Fibroblast of lung (primary cell): Measurements from ENCODE around the gene PTDSS2. TPM values are rescaled to one million over a fixed set of nuclear protein-coding genes. Genes with fewer than 3 reads are reported as not detected.

ENCODE experiments used
- DNase-seq, 2 donors: peaks; one replicate each; pipeline versions ENCODE4 v3.0.0 to v3.0.0-alpha.2; 2010; ENCODE audit warnings: low read depth in 2 of 2
- H2AFZ ChIP-seq: 2 replicates; pipeline ENCODE4 v1.5.1; 2012; ENCODE audit warnings: low read length, control low read depth, inconsistent platforms
- H3K27ac ChIP-seq: 2 replicates; pipeline ENCODE4 v1.5.1; 2011; ENCODE audit warnings: low read length, control low read depth; ENCODE audit not compliant: insufficient read depth
- H3K27me3 ChIP-seq: 2 replicates; pipeline ENCODE4 v1.5.1; 2011; ENCODE audit warnings: mild to moderate bottlenecking, low read length; ENCODE audit not compliant: control insufficient read depth, insufficient read depth
- H3K36me3 ChIP-seq: 2 replicates; pipeline ENCODE4 v1.5.1; 2011; ENCODE audit warnings: low read length; ENCODE audit not compliant: control insufficient read depth, insufficient read depth
- H3K4me1 ChIP-seq: 2 replicates; pipeline ENCODE4 v1.5.1; 2011; ENCODE audit warnings: low read length; ENCODE audit not compliant: control insufficient read depth, insufficient read depth; ENCODE audit errors: extremely low read depth
- H3K4me2 ChIP-seq: 2 replicates; pipeline ENCODE4 v1.5.1; 2011; ENCODE audit warnings: low read length, control low read depth; ENCODE audit not compliant: insufficient read depth; ENCODE audit errors: extremely low read depth
- H3K4me3 ChIP-seq, 4 experiments: fragments of 200-600 bp in 1 of 4; sonication (generic) in 1 of 4; replicated peaks in 1 of 4; 2 replicates each; pipeline ENCODE4 v1.5.1; 2011 to 2016; ENCODE audit warnings: low read length in 4 of 4, low read depth in 3 of 4, mild to moderate bottlenecking in 3 of 4, control low read depth in 2 of 4, inconsistent platforms in 1 of 4, mixed read lengths in 1 of 4; ENCODE audit not compliant: insufficient read depth in 1 of 4; ENCODE audit errors: control extremely low read depth in 1 of 4
- H3K79me2 ChIP-seq: 2 replicates; pipeline ENCODE4 v1.5.1; 2012; ENCODE audit warnings: mild to moderate bottlenecking, low read length, inconsistent platforms; ENCODE audit not compliant: control insufficient read depth, insufficient read depth
- H3K9ac ChIP-seq: 2 replicates; pipeline ENCODE4 v1.5.1; 2011; ENCODE audit warnings: mild to moderate bottlenecking, low read length, control low read depth; ENCODE audit not compliant: insufficient read depth
- H3K9me3 ChIP-seq: 2 replicates; pipeline ENCODE4 v1.5.1; 2012; ENCODE audit warnings: low read depth, low read length; ENCODE audit not compliant: control insufficient read depth, insufficient read depth
- H4K20me1 ChIP-seq: 2 replicates; pipeline ENCODE4 v1.5.1; 2011; ENCODE audit warnings: low read length; ENCODE audit not compliant: control insufficient read depth, insufficient read depth; ENCODE audit errors: extremely low read depth
- CTCF ChIP-seq, 2 donors: IDR thresholded peaks in 1 of 2; conservative IDR thresholded peaks in 1 of 2; 1 replicate in 1 of 2; 2 replicates in 1 of 2; pipeline ENCODE4 v1.5.1; 2011 to 2012; ENCODE audit warnings: low read length in 2 of 2, control low read depth in 1 of 2, inconsistent platforms in 1 of 2, low read depth in 1 of 2, mild to moderate bottlenecking in 1 of 2
- EZH2 ChIP-seq: IDR thresholded peaks from 2 replicates; pipeline ENCODE4 v1.5.1; 2012; ENCODE audit warnings: low read length, control low read depth, mild to moderate bottlenecking; ENCODE audit errors: missing control alignments
- polyA plus RNA-seq, 2 donors: library from polyadenylated mRNA; depleted of rRNA in 1 of 2; stranded (reverse) in 1 of 2; unstranded in 1 of 2; fragments of >200 nt; gene quantifications; 2 replicates each; pipeline ENCODE4 v1.2.1, GENCODE V29; 2011 to 2012; ENCODE audit warnings: missing spikeins in 1 of 2
- total RNA-seq: library from RNA; depleted of rRNA; stranded (reverse); fragments of >200 nt; gene quantifications from 2 replicates; pipeline ENCODE4 v1.2.1, GENCODE V29; 2014

Gene PTDSS2
- total and polyA plus RNA-seq, 2 donors (not counting 1 experiment from before 2014, with no cell fraction given), result 17.4 to 36.7 TPM

GRCh38 chr11:408154-409007 is 41.7 kb upstream of the PTDSS2 start:
- Histone ChIP-seq H3K27ac (no peak overlapping the region), H3K36me3 (no peaks in the 10 kb centered on the region), H3K4me1 (no peaks in the 10 kb centered on the region), H3K4me3 (no peak overlapping the region), H2AFZ (no peak overlapping the region), H3K4me2 (no peak overlapping the region), H4K20me1 (no peaks in the 10 kb centered on the region), H3K79me2 (no peaks in the 10 kb centered on the region), H3K9me3 (no peaks in the 10 kb centered on the region), H3K27me3 (no peaks in the 10 kb centered on the region), H3K9ac (no peak overlapping the region)
- DNase-seq, result no peak
- TF ChIP-seq CTCF (conservative IDR thresholded peaks at IDR 0.05 in 1 of 2, IDR thresholded peaks at IDR 0.05 in 1 of 2; ENCODE audit: low read depth in 1 of 2, low read length in 2 of 2) (no peak), EZH2 (no peak)

GRCh38 chr11:409008-409599 is 41.0 kb upstream of the PTDSS2 start:
- no peak for DNase-seq
- TF ChIP-seq CTCF (conservative IDR thresholded peaks at IDR 0.05 in 1 of 2, IDR thresholded peaks at IDR 0.05 in 1 of 2; ENCODE audit: low read depth in 1 of 2, low read length in 2 of 2), result no peak
- no peak for TF ChIP-seq EZH2
- no peaks in the 10 kb centered on the region for H3K27me3 ChIP-seq
- no peak overlapping the region for H3K4me2 ChIP-seq
- no peaks in the 10 kb centered on the region for H4K20me1 ChIP-seq
- H3K79me2 ChIP-seq, result no peaks in the 10 kb centered on the region
- H3K4me1 ChIP-seq, result no peaks in the 10 kb centered on the region
- no peak overlapping the region for H3K27ac ChIP-seq
- no peak overlapping the region for H2AFZ ChIP-seq
- H3K9ac ChIP-seq, result no peak overlapping the region
- no peak overlapping the region for H3K4me3 ChIP-seq
- H3K9me3 ChIP-seq, result no peaks in the 10 kb centered on the region
- H3K36me3 ChIP-seq, result no peaks in the 10 kb centered on the region

GRCh38 chr11:409600-410483 is 40.2 kb upstream of the PTDSS2 start:
- DNase-seq, result no peak
- H3K4me3 ChIP-seq, result no peak overlapping the region

More at GRCh38 chr11:409600-410483, 40.2 kb upstream of the PTDSS2 start:
- Histone ChIP-seq H2AFZ (no peak overlapping the region), H3K27ac (no peak overlapping the region), H3K9me3 (no peaks in the 10 kb centered on the region), H3K36me3 (no peaks in the 10 kb centered on the region), H3K4me2 (no peak overlapping the region), H3K9ac (no peak overlapping the region), H4K20me1 (no peaks in the 10 kb centered on the region), H3K79me2 (no peaks in the 10 kb centered on the region), H3K27me3 (no peaks in the 10 kb centered on the region), H3K4me1 (peaks cover 3% of the 10 kb centered on the region)
- TF ChIP-seq CTCF (conservative IDR thresholded peaks at IDR 0.05 in 1 of 2, IDR thresholded peaks at IDR 0.05 in 1 of 2; ENCODE audit: low read depth in 1 of 2, low read length in 2 of 2) (no peak), EZH2 (no peak)
